ENCODE results near the gene CLCNKB. TPM values are rescaled to one million over a fixed set of nuclear protein-coding genes. Genes with fewer than 3 reads are reported as not detected.

The CLCNKB gene
- total and polyA plus RNA-seq, 2 of the 4 experiments (the other 2 are of a cell fraction) = 0.09 TPM; not detected in 1

- no peak overlapping the region for H3K18ac ChIP-seq (ENCODE audit: low read depth, low read length)
- no peak overlapping the region for H3K56ac ChIP-seq (ENCODE audit: extremely low read depth, insufficient read depth, low read length)
- ATAC-seq (ENCODE audit: low read depth) = no peak
- H2BK120ac ChIP-seq (ENCODE audit: low read depth, low read length) = no peak overlapping the region
- in situ Hi-C loops (cut with MboI; ENCODE audit: low sequenced_read_pairs) = no loop called here
- ChIA-PET CTCF (no interaction called here), POLR2A (ENCODE audit: unreplicated experiment) (no interaction called here)
- H3K4me2 ChIP-seq (ENCODE audit: low read depth, low read length) = no peak overlapping the region
- no peaks in the 10 kb centered on the region for H4K20me1 ChIP-seq (ENCODE audit: insufficient read depth, low read length)
- H2AFZ ChIP-seq (replicated peaks; ENCODE audit: low read length, poor library complexity) = no peak overlapping the region
- H3K4me3 ChIP-seq (ENCODE audit: insufficient read depth, low read depth, low read length) = no peak overlapping the region
- no peak overlapping the region for H4K8ac ChIP-seq (ENCODE audit: low read depth in 2 of 2, low read length in 2 of 2)
- H3K23ac ChIP-seq (ENCODE audit: low read depth, low read length) = no peak overlapping the region
- H3K9me3 ChIP-seq (ENCODE audit: control insufficient read depth, insufficient read depth, low read length) = no peaks in the 10 kb centered on the region
- intact Hi-C loops (cut with micrococcal nuclease) = no loop called here
- no peak overlapping the region for H2BK15ac ChIP-seq (ENCODE audit: low read depth, low read length)
- no peak for DNase-seq
- no peak overlapping the region for H4K5ac ChIP-seq (ENCODE audit: low read depth, low read length)
- dilution Hi-C loops (cut with HindIII; ENCODE audit: low sequenced_read_pairs, unreplicated experiment) = no loop called here
- H3K14ac ChIP-seq (replicated peaks; ENCODE audit: low read depth, low read length) = no peak overlapping the region
- WGBS, 2 experiments (ENCODE audit: extremely low coverage in 2 of 2, insufficient read length in 1 of 2) = 53% methylated on average over 2 of the region's 4 CpGs; no CpG with 5 or more reads in 1 of the 2 experiments
- no peaks in the 10 kb centered on the region for H3K79me1 ChIP-seq (ENCODE audit: low read depth in 1 of 2, low read length in 2 of 2)
- no peak overlapping the region for H3K9ac ChIP-seq (ENCODE audit: low read depth, low read length)
- no peak overlapping the region for H2AK5ac ChIP-seq (ENCODE audit: low read depth, low read length)
- H2BK5ac ChIP-seq (ENCODE audit: low read depth, low read length, poor library complexity, severe bottlenecking) = no peak overlapping the region
- no peak overlapping the region for H3K27ac ChIP-seq (ENCODE audit: insufficient read depth, low read length)
- no peaks in the 10 kb centered on the region for H3K36me3 ChIP-seq (ENCODE audit: control insufficient read depth, insufficient read depth, low read length)
- TF ChIP-seq NFE2L2 (IDR thresholded peaks at IDR 0.05; ENCODE audit: low read depth, low read length) (no peak), BHLHE40 (IDR thresholded peaks at IDR 0.05; ENCODE audit: low read depth, low read length) (no peak), RCOR1 (IDR thresholded peaks at IDR 0.05; ENCODE audit: insufficient replicate concordance, low read length) (no peak), POLR2A (IDR thresholded peaks at IDR 0.05; ENCODE audit: low read depth, low read length) (no peak), CEBPB (IDR thresholded peaks at IDR 0.05; ENCODE audit: low read depth, low read length) (no peak), MXI1 (IDR thresholded peaks at IDR 0.05; ENCODE audit: borderline replicate concordance, low read depth, low read length) (no peak), CTCF (conservative IDR thresholded peaks at IDR 0.05; ENCODE audit: low read depth, low read length) (no peak), CHD1 (IDR thresholded peaks at IDR 0.05; ENCODE audit: low read depth, low read length) (no peak), FOS (IDR thresholded peaks at IDR 0.05; ENCODE audit: low read depth, low read length) (no peak), RAD21 (IDR thresholded peaks at IDR 0.05; ENCODE audit: low read length) (no peak), SMC3 (IDR thresholded peaks at IDR 0.05; ENCODE audit: low read depth, low read length) (no peak), MAZ (IDR thresholded peaks at IDR 0.05; ENCODE audit: borderline replicate concordance, low read depth, low read length) (no peak), RFX5 (IDR thresholded peaks at IDR 0.05; ENCODE audit: low read depth, low read length) (no peak)
- TF ChIP-seq, protein P1, sequence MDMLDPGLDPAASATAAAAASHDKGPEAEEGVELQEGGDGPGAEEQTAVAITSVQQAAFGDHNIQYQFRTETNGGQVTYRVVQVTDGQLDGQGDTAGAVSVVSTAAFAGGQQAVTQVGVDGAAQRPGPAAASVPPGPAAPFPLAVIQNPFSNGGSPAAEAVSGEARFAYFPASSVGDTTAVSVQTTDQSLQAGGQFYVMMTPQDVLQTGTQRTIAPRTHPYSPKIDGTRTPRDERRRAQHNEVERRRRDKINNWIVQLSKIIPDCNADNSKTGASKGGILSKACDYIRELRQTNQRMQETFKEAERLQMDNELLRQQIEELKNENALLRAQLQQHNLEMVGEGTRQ (IDR thresholded peaks at IDR 0.05; ENCODE audit: low read depth, low read length) = no peak
- TF ChIP-seq, protein P2, sequence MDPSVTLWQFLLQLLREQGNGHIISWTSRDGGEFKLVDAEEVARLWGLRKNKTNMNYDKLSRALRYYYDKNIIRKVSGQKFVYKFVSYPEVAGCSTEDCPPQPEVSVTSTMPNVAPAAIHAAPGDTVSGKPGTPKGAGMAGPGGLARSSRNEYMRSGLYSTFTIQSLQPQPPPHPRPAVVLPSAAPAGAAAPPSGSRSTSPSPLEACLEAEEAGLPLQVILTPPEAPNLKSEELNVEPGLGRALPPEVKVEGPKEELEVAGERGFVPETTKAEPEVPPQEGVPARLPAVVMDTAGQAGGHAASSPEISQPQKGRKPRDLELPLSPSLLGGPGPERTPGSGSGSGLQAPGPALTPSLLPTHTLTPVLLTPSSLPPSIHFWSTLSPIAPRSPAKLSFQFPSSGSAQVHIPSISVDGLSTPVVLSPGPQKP (IDR thresholded peaks at IDR 0.05; ENCODE audit: borderline replicate concordance, low read depth, low read length) = no peak
- peaks cover 29% of the 10 kb centered on the region for H3K27me3 ChIP-seq (ENCODE audit: control insufficient read depth, insufficient read depth, low read length)
- no peak overlapping the region for H3K4ac ChIP-seq (ENCODE audit: low read depth, low read length)
- H3K9me1 ChIP-seq (ENCODE audit: insufficient read depth, low read length) = no peaks in the 10 kb centered on the region
- no TSS peak for BruUV-seq (replicated peaks)
- no peak overlapping the region for H4K91ac ChIP-seq (ENCODE audit: insufficient read depth, low read depth, low read length)
- H2BK20ac ChIP-seq (ENCODE audit: low read depth, low read length) = no peak overlapping the region
- no peaks in the 10 kb centered on the region for H3K4me1 ChIP-seq (ENCODE audit: control insufficient read depth, insufficient read depth, low read length)
- no peak overlapping the region for H2AK9ac ChIP-seq (replicated peaks; ENCODE audit: low read depth, low read length, poor library complexity)
Measured at GRCh38 chr1:16038620-16038912, 5.0 kb upstream of the CLCNKB start.
